Activated T-helper 1 cell treated with anti-CD3 and anti-CD28 coated beads, Interleukin-12 subunit alpha, Interleukin-12 subunit beta, Interleukin-2, Interleukin-4 antibody, amounts not matched to agents 30 ng/mL and 10 ng/mL and 1 ng/mL, durations not matched to agents 14 hours and 24 hours and 36 hours (primary cell): ENCODE results near the gene OR10G7. TPM values are rescaled to one million over a fixed set of nuclear protein-coding genes. Genes with fewer than 3 reads are reported as not detected.

Experiments used
- DNase-seq: peaks from one replicate; pipeline ENCODE4 v3.0.0; 2021; ENCODE audit warnings: low spot score
- H3K27ac Mint-ChIP-seq: one replicate; pipeline ENCODE4 v1.8.0; 2021; ENCODE audit warnings: mild to moderate bottlenecking, mixed read lengths
- H3K27me3 Mint-ChIP-seq: one replicate; pipeline ENCODE4 v1.8.0; 2022; ENCODE audit warnings: mild to moderate bottlenecking, moderate library complexity, mixed read lengths; ENCODE audit not compliant: insufficient read depth
- H3K36me3 Mint-ChIP-seq: one replicate; pipeline ENCODE4 v1.8.0; 2021; ENCODE audit warnings: low read depth, mixed read lengths
- H3K4me1 Mint-ChIP-seq: one replicate; pipeline ENCODE4 v1.8.0; 2021; ENCODE audit warnings: low read depth, mixed read lengths
- H3K4me3 Mint-ChIP-seq: one replicate; pipeline ENCODE4 v1.8.0; 2021; ENCODE audit warnings: mild to moderate bottlenecking, moderate library complexity, mixed read lengths
- H3K9me3 Mint-ChIP-seq: one replicate; pipeline ENCODE4 v1.8.0; 2021; ENCODE audit warnings: mixed read lengths
- intact Hi-C: fragments of 100-400 bp; cut with micrococcal nuclease; formaldehyde crosslinking; loops from one replicate; pipeline ENCODE4 v1.15.1; 2024
- total RNA-seq: library from RNA; stranded (reverse); gene quantifications from 2 replicates; pipeline ENCODE4 v1.2.3, GENCODE V29; 2022

The OR10G7 gene
- total RNA-seq, 1 donor from 2014 or later, result not detected

DNA sequence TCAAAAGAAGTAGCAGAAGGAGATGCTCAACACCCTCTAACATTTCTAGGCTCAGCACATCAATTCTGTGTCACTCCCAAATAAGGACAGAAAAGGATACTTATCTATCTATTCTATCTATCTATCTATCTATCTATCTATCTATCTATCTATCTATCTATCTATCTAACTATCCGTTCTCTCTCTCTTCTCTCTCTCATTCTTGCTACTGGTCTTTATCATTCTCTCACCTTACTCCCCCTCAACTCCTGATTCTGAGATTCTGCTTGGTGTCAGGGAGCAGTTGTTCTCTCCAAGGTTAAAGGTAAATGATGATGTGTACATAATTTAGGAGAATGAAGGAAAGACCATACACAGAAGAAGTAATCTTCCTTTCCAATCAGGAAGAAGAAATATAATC, 46.0 kb downstream of the OR10G7 start, which contains the start of gene OR10G6:
Gene OR10G6 (minus strand): TSS at position 43 of the 400 bp plus-strand sequence. CDS start 0 bp downstream, at position 43.
- no peaks in the 10 kb centered on the region for H3K27me3 Mint-ChIP-seq

More for the DNA sequence above, 46.0 kb downstream of the OR10G7 start, which contains the start of gene OR10G6:
- no peak for DNase-seq
- no peak within 1 kb of the TSS for H3K27ac Mint-ChIP-seq
- no peaks in the 10 kb centered on the region for H3K4me1 Mint-ChIP-seq
- no peaks in the 10 kb centered on the region for H3K36me3 Mint-ChIP-seq
- H3K4me3 Mint-ChIP-seq, result no peak within 1 kb of the TSS
- intact Hi-C loops, result no loop called here
- no peaks in the 10 kb centered on the region for H3K9me3 Mint-ChIP-seq

Other genes starting within 250 kb of the OR10G7 start
- not detected in 2 replicates for gene OR6M1, start 235.0 kb downstream of the OR10G7 start, total RNA-seq
- gene TMEM225, start 155.7 kb downstream of the OR10G7 start, total RNA-seq, result not detected in 2 replicates
- not detected in 2 replicates for gene OR8D4, start 139.2 kb downstream of the OR10G7 start, total RNA-seq
- gene OR4D5, start 101.7 kb downstream of the OR10G7 start, total RNA-seq, result not detected in 2 replicates
- gene OR6T1, start 97.5 kb downstream of the OR10G7 start, total RNA-seq, result not detected in 2 replicates
- not detected in 2 replicates for gene OR10S1, start 63.5 kb downstream of the OR10G7 start, total RNA-seq
- not detected in 2 replicates for gene OR10G6, start 46.2 kb downstream of the OR10G7 start, total RNA-seq
- not detected in 2 replicates for gene OR10G4, start 28.3 kb downstream of the OR10G7 start, total RNA-seq
- gene OR10G9, start 18.3 kb downstream of the OR10G7 start, total RNA-seq, result not detected in 2 replicates
- not detected in 2 replicates for gene OR10G8, start 14.5 kb downstream of the OR10G7 start, total RNA-seq
- 7.9 and 8.0 TPM in 2 replicates for gene VWA5A, start 74.1 kb upstream of the OR10G7 start, total RNA-seq
- not detected in 2 replicates for gene OR10D3, start 142.0 kb upstream of the OR10G7 start, total RNA-seq
- not detected in 2 replicates for gene OR8G1, start 199.8 kb upstream of the OR10G7 start, total RNA-seq
- not detected in 2 replicates for gene OR8G5, start 215.1 kb upstream of the OR10G7 start, total RNA-seq